Gastrocnemius medialis (tissue), 4 donors: ENCODE measurements around the gene GPR176. TPM values are rescaled to one million over a fixed set of nuclear protein-coding genes. Genes with fewer than 3 reads are reported as not detected.

Source experiments
- ATAC-seq, 2 donors: fragments of 150-250 bp; one replicate each; pipeline ENCODE4 v1.9.1; 2016
- DNase-seq, 2 donors: peaks; one replicate each; pipeline ENCODE4 v3.0.0-alpha.2; 2019
- H3K27ac ChIP-seq, 4 donors: fragments of 200-600 bp; sonication (generic); 1 replicate in 1 of 4; 2 replicates in 3 of 4; pipeline ENCODE4 v1.5.1; 2016 to 2018; ENCODE audit warnings: mild to moderate bottlenecking in 2 of 4, moderate library complexity in 1 of 4
- H3K27me3 ChIP-seq, 3 donors: fragments of 200-600 bp; sonication (generic) in 2 of 3; 1 replicate in 1 of 3; 2 replicates in 2 of 3; pipeline versions ENCODE4 v1.5.1 to v1.6.0; 2016 to 2019; ENCODE audit warnings: mild to moderate bottlenecking in 1 of 3, moderate library complexity in 1 of 3
- H3K36me3 ChIP-seq, 2 donors: fragments of 200-600 bp; sonication (generic) in 1 of 2; one replicate each; pipeline ENCODE4 v1.5.1; 2017 to 2018
- H3K4me1 ChIP-seq, 2 donors: fragments of 200-600 bp; sonication (generic) in 1 of 2; one replicate each; pipeline ENCODE4 v1.5.1; 2016 to 2017; ENCODE audit warnings: mild to moderate bottlenecking in 2 of 2
- H3K4me3 ChIP-seq, 4 donors: fragments of 200-600 bp; sonication (generic) in 3 of 4; 1 replicate in 1 of 4; 2 replicates in 3 of 4; pipeline ENCODE4 v1.5.1; 2016 to 2019; ENCODE audit warnings: mild to moderate bottlenecking in 2 of 4
- H3K9me3 ChIP-seq, 3 donors: fragments of 200-600 bp; sonication (generic) in 2 of 3; 1 replicate in 1 of 3; 2 replicates in 2 of 3; pipeline ENCODE4 v1.5.1; 2016 to 2019
- POLR2A ChIP-seq, 2 donors: fragments of 450-650 bp; IDR thresholded peaks; one replicate each; pipeline ENCODE4 v1.6.1; 2017; ENCODE audit warnings: antibody characterized with exemption in 2 of 2, mild to moderate bottlenecking in 2 of 2, moderate library complexity in 2 of 2
- in situ Hi-C, 4 donors: fragments of 200-750 bp; cut with MboI; loops; one replicate each; pipeline versions ENCODE4 v1.15.0 to v1.8.0; 2017; ENCODE audit warnings: low sequenced_read_pairs in 4 of 4
- intact Hi-C: fragments of 100-400 bp; cut with DNase I; formaldehyde crosslinking; loops from one replicate; pipeline ENCODE4 v1.15.1; 2023; ENCODE audit warnings: low total_unique reads
- total RNA-seq, 4 donors: library from RNA; depleted of rRNA; stranded (reverse); fragments of >200 nt; gene quantifications; one replicate each; pipeline versions ENCODE4 v1.1.0 to v1.2.3, GENCODE V29; 2016
- TF ChIP-seq, protein P1 (sequence below), 5 experiments: fragments of 450-650 bp in 3 of 5; fragments of 200-600 bp in 2 of 5; sonication (generic) in 2 of 5; IDR thresholded peaks in 4 of 5; conservative IDR thresholded peaks in 1 of 5; 1 replicate in 4 of 5; 2 replicates in 1 of 5; pipeline ENCODE4 v1.5.1; 2016 to 2019; ENCODE audit warnings: antibody characterized with exemption in 5 of 5, mild to moderate bottlenecking in 3 of 5, moderate library complexity in 3 of 5

Gene GPR176
- total RNA-seq, 4 donors from 2014 or later = 1.1 to 3.0 (median 1.7) TPM

DNA sequence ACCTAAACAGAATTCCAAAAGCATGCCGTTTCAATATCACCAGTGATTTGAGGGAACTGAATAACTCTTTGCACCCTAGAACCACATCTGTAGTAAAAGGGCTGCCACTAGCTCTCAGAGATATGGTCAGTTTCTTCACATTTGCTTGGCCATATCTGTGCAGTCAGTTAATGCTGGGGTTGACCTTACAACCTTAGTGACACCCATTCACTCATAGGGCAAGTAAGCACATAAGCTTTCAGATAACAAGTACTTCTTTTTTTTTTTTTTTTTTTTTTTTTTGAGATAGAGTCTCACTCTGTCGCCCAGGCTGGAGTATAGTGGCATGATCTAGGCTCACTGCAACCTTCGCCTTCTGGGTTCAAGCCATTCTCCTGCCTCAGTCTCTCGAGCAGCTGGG lies 117.0 kb downstream of the GPR176 start:
- ATAC-seq (no peak), DNase-seq (no peak)
- intact Hi-C loops (loop anchor here (5.0 kb wide), 1 partner anchor 129 kb away; the partner anchor contains the start of gene EIF2AK4), in situ Hi-C loops (no loop called here)
- H3K36me3 ChIP-seq = no peaks in the 10 kb centered on the region
- TF ChIP-seq, protein P1, sequence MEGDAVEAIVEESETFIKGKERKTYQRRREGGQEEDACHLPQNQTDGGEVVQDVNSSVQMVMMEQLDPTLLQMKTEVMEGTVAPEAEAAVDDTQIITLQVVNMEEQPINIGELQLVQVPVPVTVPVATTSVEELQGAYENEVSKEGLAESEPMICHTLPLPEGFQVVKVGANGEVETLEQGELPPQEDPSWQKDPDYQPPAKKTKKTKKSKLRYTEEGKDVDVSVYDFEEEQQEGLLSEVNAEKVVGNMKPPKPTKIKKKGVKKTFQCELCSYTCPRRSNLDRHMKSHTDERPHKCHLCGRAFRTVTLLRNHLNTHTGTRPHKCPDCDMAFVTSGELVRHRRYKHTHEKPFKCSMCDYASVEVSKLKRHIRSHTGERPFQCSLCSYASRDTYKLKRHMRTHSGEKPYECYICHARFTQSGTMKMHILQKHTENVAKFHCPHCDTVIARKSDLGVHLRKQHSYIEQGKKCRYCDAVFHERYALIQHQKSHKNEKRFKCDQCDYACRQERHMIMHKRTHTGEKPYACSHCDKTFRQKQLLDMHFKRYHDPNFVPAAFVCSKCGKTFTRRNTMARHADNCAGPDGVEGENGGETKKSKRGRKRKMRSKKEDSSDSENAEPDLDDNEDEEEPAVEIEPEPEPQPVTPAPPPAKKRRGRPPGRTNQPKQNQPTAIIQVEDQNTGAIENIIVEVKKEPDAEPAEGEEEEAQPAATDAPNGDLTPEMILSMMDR (IDR thresholded peaks at IDR 0.05 in 4 of 5, conservative IDR thresholded peaks at IDR 0.05 in 1 of 5) = no peak
- TF ChIP-seq POLR2A (IDR thresholded peaks at IDR 0.05) = no peak
- H3K27ac ChIP-seq = no peak overlapping the region
- no peak overlapping the region for H3K4me3 ChIP-seq
- H3K9me3 ChIP-seq = no peaks in the 10 kb centered on the region
- no peaks in the 10 kb centered on the region for H3K27me3 ChIP-seq
- no peaks in the 10 kb centered on the region for H3K4me1 ChIP-seq

DNA sequence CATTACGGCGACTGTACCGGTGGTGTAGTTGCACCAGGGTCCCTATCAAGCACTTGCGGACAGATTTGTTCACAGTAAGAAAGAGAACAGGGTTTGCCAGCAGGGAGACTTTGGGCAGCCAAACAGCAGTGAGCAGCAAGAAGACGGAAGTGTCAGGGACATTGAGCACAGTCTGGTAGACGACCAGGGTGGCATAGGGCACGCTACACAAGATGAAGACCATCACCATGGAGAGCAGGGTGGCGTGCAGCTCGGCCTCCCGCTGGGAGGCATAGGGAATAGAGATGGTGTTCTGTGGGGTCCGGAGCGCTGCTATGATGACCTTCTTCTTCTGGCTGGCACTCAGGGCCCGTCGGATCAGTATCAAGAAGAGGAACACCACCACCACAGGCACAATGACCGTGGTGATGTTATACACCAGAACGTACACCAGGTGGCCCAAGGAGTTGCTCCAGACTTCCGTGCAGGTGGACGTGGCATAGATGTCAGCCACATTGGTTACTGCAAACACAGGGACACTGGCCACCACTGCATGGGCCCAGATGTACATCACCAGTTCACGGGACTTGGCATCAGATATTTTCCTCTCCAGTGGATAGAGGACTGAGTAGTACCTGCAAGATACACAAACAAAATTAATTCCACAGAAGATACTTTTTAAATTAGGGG lies 118.3 kb downstream of the GPR176 start:
- Histone ChIP-seq H3K4me1 (no peaks in the 10 kb centered on the region), H3K4me3 (no peak overlapping the region), H3K36me3 (no peaks in the 10 kb centered on the region), H3K9me3 (no peaks in the 10 kb centered on the region), H3K27me3 (no peaks in the 10 kb centered on the region), H3K27ac (no peak overlapping the region)
- DNase-seq (no peak), ATAC-seq (no peak)
- TF ChIP-seq, protein P1 (IDR thresholded peaks at IDR 0.05 in 4 of 5, conservative IDR thresholded peaks at IDR 0.05 in 1 of 5) = no peak
- no peak for TF ChIP-seq POLR2A (IDR thresholded peaks at IDR 0.05)
- in situ Hi-C loops = no loop called here
- intact Hi-C loops = loop anchor here (5.0 kb wide), 1 partner anchor 131 kb away; the partner anchor contains the start of gene EIF2AK4

DNA sequence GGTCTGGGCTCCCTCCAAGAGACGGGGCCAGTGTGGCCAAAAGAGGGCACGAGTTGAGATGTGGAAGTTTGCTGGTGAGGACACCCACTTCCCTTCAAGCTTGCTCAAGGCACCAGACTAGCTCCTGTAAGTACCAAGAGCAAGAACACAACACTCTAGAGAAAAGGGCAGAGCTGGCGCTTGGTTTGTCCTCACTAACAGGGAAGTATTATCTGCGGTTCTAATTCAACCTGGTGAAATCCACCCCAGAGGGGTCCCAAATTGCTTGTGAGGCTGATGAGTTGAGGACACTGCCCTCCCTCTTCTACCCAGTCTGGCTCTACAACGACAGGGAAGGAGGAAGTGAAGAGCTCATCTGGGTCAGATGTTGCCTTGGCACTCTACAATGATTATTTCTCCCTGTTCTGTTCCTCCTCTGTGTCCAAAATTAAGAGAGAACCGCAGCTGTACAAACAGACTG lies 120.5 kb downstream of the GPR176 start:
- Histone ChIP-seq H3K27ac (no peak overlapping the region), H3K36me3 (no peaks in the 10 kb centered on the region), H3K27me3 (no peaks in the 10 kb centered on the region), H3K9me3 (no peaks in the 10 kb centered on the region), H3K4me3 (no peak overlapping the region), H3K4me1 (no peaks in the 10 kb centered on the region)
- DNase-seq = no peak
- intact Hi-C loops (loop anchor here (5.0 kb wide), 1 partner anchor 133 kb away; the partner anchor contains the start of gene EIF2AK4), in situ Hi-C loops (loop anchor here in 2 of 4 donors (25.0 kb wide), 2 partner anchors 113 to 338 kb away; partner anchors contain the start of gene GPR176 (in 1 of the 2))
- TF ChIP-seq, protein P1 (IDR thresholded peaks at IDR 0.05 in 4 of 5, conservative IDR thresholded peaks at IDR 0.05 in 1 of 5) = no peak
- TF ChIP-seq POLR2A (IDR thresholded peaks at IDR 0.05) = no peak
- ATAC-seq = no peak

DNA sequence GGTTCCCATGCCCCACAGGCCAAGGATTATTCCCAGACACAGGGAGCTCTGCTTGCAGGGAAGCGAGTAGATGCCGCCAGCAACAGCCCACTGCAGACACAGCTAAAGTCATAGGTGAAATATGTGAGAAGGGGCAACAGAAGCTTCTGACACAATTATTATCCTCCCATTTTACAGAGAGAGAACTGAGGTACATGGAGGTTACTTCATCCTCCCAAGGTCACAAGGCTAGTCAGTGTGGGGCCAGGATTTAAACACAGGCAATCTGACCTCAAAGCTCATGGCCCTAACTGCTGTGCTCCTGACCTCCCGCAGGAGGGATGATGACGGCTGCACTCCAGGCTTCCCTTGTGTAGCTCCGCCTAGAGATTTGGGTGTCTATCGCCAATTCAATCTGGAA lies 121.7 kb downstream of the GPR176 start:
- in situ Hi-C loops (loop anchor here in 2 of 4 donors (25.0 kb wide), 2 partner anchors 114 to 339 kb away; partner anchors contain the start of gene GPR176 (in 1 of the 2)), intact Hi-C loops (no loop called here)
- Histone ChIP-seq H3K27me3 (no peaks in the 10 kb centered on the region), H3K4me1 (peaks cover 0 to 3% of the 10 kb centered on the region in 2 donors), H3K4me3 (no peak overlapping the region), H3K27ac (no peak overlapping the region), H3K9me3 (no peaks in the 10 kb centered on the region), H3K36me3 (no peaks in the 10 kb centered on the region)
- DNase-seq (no peak), ATAC-seq (no peak)
- no peak for TF ChIP-seq POLR2A (IDR thresholded peaks at IDR 0.05)
- TF ChIP-seq, protein P1 (IDR thresholded peaks at IDR 0.05 in 4 of 5, conservative IDR thresholded peaks at IDR 0.05 in 1 of 5) = no peak
